ENCODE data around the gene RAB1A.

- TF ChIP-seq, protein P1, sequence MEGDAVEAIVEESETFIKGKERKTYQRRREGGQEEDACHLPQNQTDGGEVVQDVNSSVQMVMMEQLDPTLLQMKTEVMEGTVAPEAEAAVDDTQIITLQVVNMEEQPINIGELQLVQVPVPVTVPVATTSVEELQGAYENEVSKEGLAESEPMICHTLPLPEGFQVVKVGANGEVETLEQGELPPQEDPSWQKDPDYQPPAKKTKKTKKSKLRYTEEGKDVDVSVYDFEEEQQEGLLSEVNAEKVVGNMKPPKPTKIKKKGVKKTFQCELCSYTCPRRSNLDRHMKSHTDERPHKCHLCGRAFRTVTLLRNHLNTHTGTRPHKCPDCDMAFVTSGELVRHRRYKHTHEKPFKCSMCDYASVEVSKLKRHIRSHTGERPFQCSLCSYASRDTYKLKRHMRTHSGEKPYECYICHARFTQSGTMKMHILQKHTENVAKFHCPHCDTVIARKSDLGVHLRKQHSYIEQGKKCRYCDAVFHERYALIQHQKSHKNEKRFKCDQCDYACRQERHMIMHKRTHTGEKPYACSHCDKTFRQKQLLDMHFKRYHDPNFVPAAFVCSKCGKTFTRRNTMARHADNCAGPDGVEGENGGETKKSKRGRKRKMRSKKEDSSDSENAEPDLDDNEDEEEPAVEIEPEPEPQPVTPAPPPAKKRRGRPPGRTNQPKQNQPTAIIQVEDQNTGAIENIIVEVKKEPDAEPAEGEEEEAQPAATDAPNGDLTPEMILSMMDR (IDR thresholded peaks at IDR 0.05): no peak
- TF ChIP-seq POLR2AphosphoS5 (IDR thresholded peaks at IDR 0.05) (no peak), EP300 (IDR thresholded peaks at IDR 0.05) (no peak), POLR2A (IDR thresholded peaks at IDR 0.05) (no peak)
These were observed 21.1 kb downstream of the RAB1A start for GRCh38 chr2:65108780-65109179.

Measured in sigmoid colon (tissue), 4 donors.